Natural killer cell (primary cell): ENCODE results near the gene C4orf50. TPM values are rescaled to one million over a fixed set of nuclear protein-coding genes. Genes with fewer than 3 reads are reported as not detected.

ENCODE experiments used
- ATAC-seq, 3 donors: fragments of 150-1000 bp in 2 of 3; fragments of 200-7000 bp in 1 of 3; cut with Tn5 transposase; 1 replicate in 1 of 3; 2 replicates in 2 of 3; pipeline ENCODE4 v1.10.0; 2021; ENCODE audit warnings: mild to moderate bottlenecking in 2 of 3, moderate library complexity in 2 of 3
- DNase-seq, 2 donors: peaks; one replicate each; pipeline versions ENCODE4 v3.0.0 to v3.0.0-alpha.2; 2013 to 2021; ENCODE audit warnings: mixed read lengths in 1 of 2
- H3K27ac ChIP-seq: one replicate; pipeline ENCODE4 v1.5.1; 2013; ENCODE audit warnings: mild to moderate bottlenecking, low read length
- H3K27me3 ChIP-seq: one replicate; pipeline ENCODE4 v1.6.1; 2013; ENCODE audit warnings: low read length; ENCODE audit not compliant: control insufficient read depth, insufficient read depth
- H3K36me3 ChIP-seq: one replicate; pipeline ENCODE4 v1.6.1; 2013; ENCODE audit warnings: low read length; ENCODE audit not compliant: control insufficient read depth, insufficient read depth
- H3K4me1 ChIP-seq: one replicate; pipeline ENCODE4 v1.6.1; 2013; ENCODE audit warnings: low read length; ENCODE audit not compliant: control insufficient read depth, insufficient read depth
- H3K4me3 ChIP-seq: one replicate; pipeline ENCODE4 v1.5.1; 2013; ENCODE audit warnings: low read length
- H3K9me3 ChIP-seq: one replicate; pipeline ENCODE4 v1.6.1; 2013; ENCODE audit warnings: low read length; ENCODE audit not compliant: control insufficient read depth, insufficient read depth
- H3K27ac Mint-ChIP-seq, 2 donors: one replicate each; pipeline ENCODE4 v1.8.0; 2022; ENCODE audit warnings: mild to moderate bottlenecking in 2 of 2, mixed read lengths in 2 of 2, moderate library complexity in 1 of 2
- H3K27me3 Mint-ChIP-seq, 2 donors: one replicate each; pipeline ENCODE4 v1.8.0; 2022; ENCODE audit warnings: low read depth in 2 of 2, mixed read lengths in 2 of 2
- H3K36me3 Mint-ChIP-seq: one replicate; pipeline ENCODE4 v1.8.0; 2022; ENCODE audit warnings: mixed read lengths
- H3K4me1 Mint-ChIP-seq, 2 donors: one replicate each; pipeline ENCODE4 v1.8.0; 2022; ENCODE audit warnings: mixed read lengths in 2 of 2
- H3K4me3 Mint-ChIP-seq: one replicate; pipeline ENCODE4 v1.8.0; 2022; ENCODE audit warnings: mild to moderate bottlenecking, moderate library complexity, mixed read lengths
- H3K9me3 Mint-ChIP-seq, 2 donors: one replicate each; pipeline ENCODE4 v1.8.0; 2022; ENCODE audit warnings: mixed read lengths in 2 of 2
- CTCF ChIP-seq: fragments of 200-600 bp; IDR thresholded peaks from one replicate; pipeline ENCODE4 v1.8.0; 2022; ENCODE audit warnings: antibody characterized with exemption
- WGBS: methylation state at CpG from one replicate; pipeline ENCODE4 v1.1.7; 2013; ENCODE audit warnings: missing lambda C conversion rate; ENCODE audit not compliant: insufficient coverage; 5-methylcytosine and 5-hydroxymethylcytosine counted together
- intact Hi-C: fragments of 100-400 bp; cut with micrococcal nuclease; formaldehyde crosslinking; loops from one replicate; pipeline ENCODE4 v1.14.2; 2022
- total RNA-seq, 4 donors: library from RNA; stranded (reverse); fragments of 120-200 nt in 1 of 4; gene quantifications; one replicate each; pipeline versions ENCODE4 v1.2.3 to v1.2.4, GENCODE V29; 2013 to 2022

Gene C4orf50
- total RNA-seq, 3 donors from 2014 or later (not counting 1 experiment from before 2014, with no cell fraction given) = 0.63 to 2.7 (median 1.8) TPM

GRCh38 chr4:6010789-6011188, 7.4 kb downstream of the C4orf50 start:
- ATAC-seq = no peak
- Histone ChIP-seq H3K36me3 (no peaks in the 10 kb centered on the region), H3K9me3 (no peaks in the 10 kb centered on the region), H3K27me3 (no peaks in the 10 kb centered on the region), H3K4me3 (no peak overlapping the region), H3K4me1 (no peaks in the 10 kb centered on the region), H3K27ac (no peak overlapping the region)
- intact Hi-C loops = no loop called here
- H3K27me3 Mint-ChIP-seq = peaks cover 14 to 25% of the 10 kb centered on the region in 2 donors
- H3K4me1 Mint-ChIP-seq = peaks cover 0 to 8% of the 10 kb centered on the region in 2 donors
- no peak overlapping the region for H3K4me3 Mint-ChIP-seq
- no peak overlapping the region for H3K27ac Mint-ChIP-seq
- WGBS = 60% methylated on average over 2 of the region's 3 CpGs
- no peak for DNase-seq
- H3K36me3 Mint-ChIP-seq = no peaks in the 10 kb centered on the region
- H3K9me3 Mint-ChIP-seq = no peaks in the 10 kb centered on the region
- no peak for TF ChIP-seq CTCF

- Mint-ChIP-seq H3K36me3 (no peaks in the 10 kb centered on the region), H3K4me1 (peaks cover 0 to 8% of the 10 kb centered on the region in 2 donors), H3K27ac (no peak overlapping the region), H3K9me3 (no peaks in the 10 kb centered on the region), H3K4me3 (no peak overlapping the region), H3K27me3 (peaks cover 14 to 25% of the 10 kb centered on the region in 2 donors)
- DNase-seq (no peak), ATAC-seq (no peak)
- H3K36me3 ChIP-seq = no peaks in the 10 kb centered on the region
- intact Hi-C loops = no loop called here
- TF ChIP-seq CTCF = no peak
- H3K4me3 ChIP-seq = no peak overlapping the region
- no peaks in the 10 kb centered on the region for H3K4me1 ChIP-seq
- no peaks in the 10 kb centered on the region for H3K9me3 ChIP-seq
- no peaks in the 10 kb centered on the region for H3K27me3 ChIP-seq
- H3K27ac ChIP-seq = no peak overlapping the region
- 78% methylated on average over 8 of the region's 8 CpGs for WGBS
Measured at GRCh38 chr4:6009452-6009851, 8.8 kb downstream of the C4orf50 start.

GRCh38 chr4:6008766-6009385, 9.4 kb downstream of the C4orf50 start:
- peaks cover 0 to 8% of the 10 kb centered on the region in 2 donors for H3K4me1 Mint-ChIP-seq
- DNase-seq = no peak

More at GRCh38 chr4:6008766-6009385, 9.4 kb downstream of the C4orf50 start:
- ATAC-seq = no peak
- H3K9me3 Mint-ChIP-seq = no peaks in the 10 kb centered on the region
- Histone ChIP-seq H3K9me3 (no peaks in the 10 kb centered on the region), H3K27me3 (no peaks in the 10 kb centered on the region), H3K27ac (no peak overlapping the region), H3K36me3 (no peaks in the 10 kb centered on the region), H3K4me3 (no peak overlapping the region), H3K4me1 (no peaks in the 10 kb centered on the region)
- H3K27ac Mint-ChIP-seq = no peak overlapping the region
- intact Hi-C loops = no loop called here
- H3K4me3 Mint-ChIP-seq = no peak overlapping the region
- TF ChIP-seq CTCF = no peak
- H3K36me3 Mint-ChIP-seq = no peaks in the 10 kb centered on the region
- H3K27me3 Mint-ChIP-seq = peaks cover 14 to 25% of the 10 kb centered on the region in 2 donors
- 94% methylated on average over 19 of the region's 19 CpGs for WGBS
